SIG-M5 treated with dmso at 0.1 percent for 504 hours (cell line): ENCODE data around the gene SYTL5.
"Not testable (repeated sequence)": the region's sequence is repeated elsewhere in the genome, so short reads cannot be mapped to it uniquely, and the experiment has no call there.

ENCODE experiments used
- DNase-seq: peaks from one replicate; lab custom pipeline; 2025; ENCODE audit not compliant: unreplicated experiment; lab: John Stamatoyannopoulos, UW

Gene SYTL5

GRCh38 chrX:38006291-38006690, at the start of gene SYTL5:
SYTL5 (plus strand) TSS chrX:38006553; CDS start chrX:38033890, 27,337 bp downstream.
- peak; percentile 28 for DNase-seq

DNA sequence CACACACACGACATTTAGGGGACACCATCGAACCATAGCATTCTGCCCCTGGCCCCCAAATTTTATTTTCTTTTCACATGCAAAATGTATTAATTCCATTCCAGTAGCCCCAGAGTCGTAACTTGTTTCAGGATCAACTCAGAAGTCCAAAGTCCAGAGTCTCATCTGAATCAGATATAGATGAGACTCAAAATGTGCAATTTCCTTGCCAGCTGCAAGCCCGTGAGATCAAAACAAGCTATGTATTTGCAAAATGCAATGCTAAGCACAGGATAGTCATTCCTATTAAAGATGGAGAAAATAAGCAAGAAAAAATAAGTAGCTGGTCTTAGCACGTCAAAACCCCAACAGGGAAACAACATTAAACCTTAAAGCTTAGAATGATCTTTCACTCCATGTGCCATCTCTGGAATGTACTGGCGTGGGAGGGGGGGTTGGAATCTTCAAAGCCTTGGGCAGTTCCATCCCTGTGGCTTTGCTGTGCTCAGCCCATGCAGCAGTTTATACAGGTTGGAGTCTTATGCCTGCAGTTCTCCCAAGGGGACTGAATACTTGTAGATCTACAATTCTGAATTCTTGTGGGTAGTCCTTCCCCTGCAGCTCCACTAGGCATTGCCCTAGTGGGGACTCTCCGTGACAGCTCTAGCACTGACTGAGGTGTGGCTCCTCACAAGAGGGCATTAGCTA, 47.7 kb upstream of the SYTL5 start:
- no peak for DNase-seq

DNA sequence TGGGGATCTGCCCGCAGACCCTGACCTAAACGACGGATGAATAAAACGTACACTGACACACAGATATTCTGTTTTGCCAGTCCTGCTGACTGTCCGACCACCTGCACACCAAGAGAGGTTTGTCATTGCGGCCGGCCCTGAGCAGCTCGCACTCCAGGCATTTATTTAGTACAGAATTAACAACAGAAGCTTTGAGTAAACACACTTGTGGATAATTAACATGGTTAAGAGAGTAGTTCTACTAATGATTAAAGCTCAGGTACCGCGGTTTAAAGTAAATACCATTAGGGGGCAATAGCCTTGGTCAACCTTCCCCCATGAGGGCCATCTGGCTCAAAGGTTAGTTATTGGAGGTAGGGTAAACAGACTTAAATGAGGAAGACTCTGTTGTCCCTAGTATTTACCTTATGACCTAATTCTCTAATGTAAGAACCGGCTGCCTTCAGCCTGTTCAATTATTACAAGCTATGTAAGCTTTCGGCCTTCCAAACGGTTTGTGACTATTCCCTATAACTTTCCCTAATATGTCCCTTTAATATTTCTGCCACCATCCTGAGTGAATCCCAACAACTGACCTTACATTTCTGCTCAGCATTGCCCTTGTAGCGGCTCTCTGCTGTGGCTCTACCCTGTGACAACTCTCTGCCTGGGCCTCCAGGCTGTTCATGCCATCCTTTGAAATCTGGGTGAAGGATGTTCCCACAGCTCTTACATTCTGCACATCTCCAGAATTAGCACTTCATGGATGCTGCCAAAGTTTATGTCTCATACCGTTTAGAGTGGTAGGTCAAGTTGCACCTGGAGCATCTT, 46.9 kb upstream of the SYTL5 start:
- no peak for DNase-seq

DNA sequence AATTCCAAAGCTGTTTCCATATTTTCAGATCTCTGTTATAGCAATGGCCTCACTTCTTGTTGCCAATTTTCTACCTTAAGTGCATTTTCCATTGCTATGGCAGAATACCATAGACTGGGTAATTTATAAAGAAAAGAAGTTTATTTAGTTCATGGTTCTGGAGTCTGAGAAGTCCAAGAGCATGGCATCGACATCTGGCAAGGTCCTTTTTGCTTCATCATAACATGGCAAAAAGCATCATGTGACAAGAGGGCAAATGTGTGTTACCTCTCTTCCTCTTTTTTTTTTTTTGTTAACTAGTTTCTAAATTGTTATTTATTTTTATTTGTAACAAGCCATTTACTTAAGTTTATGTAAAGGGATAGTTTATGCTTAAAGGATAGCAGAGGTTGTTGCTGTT, 45.2 kb upstream of the SYTL5 start:
- no peak for DNase-seq

DNA sequence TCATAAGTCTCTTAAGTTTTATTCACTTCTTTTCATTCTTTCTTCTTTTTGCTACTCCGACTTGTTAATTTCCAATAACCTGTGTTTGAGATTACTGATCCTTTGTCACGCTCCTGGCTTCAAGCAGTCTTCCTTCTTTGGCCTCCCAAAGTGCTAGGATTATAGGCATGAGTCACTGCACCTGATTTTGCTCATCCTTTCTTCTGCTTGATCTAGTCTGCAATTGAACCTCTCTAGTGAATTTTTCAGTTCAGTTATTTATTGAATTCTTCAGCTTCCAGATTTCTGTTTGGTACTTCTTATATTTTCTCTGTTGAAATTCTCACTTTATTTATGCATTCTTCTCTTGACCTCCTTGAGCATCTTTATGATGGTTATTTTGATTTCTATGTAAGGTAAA, 38.6 kb upstream of the SYTL5 start:
- no peak for DNase-seq

DNA sequence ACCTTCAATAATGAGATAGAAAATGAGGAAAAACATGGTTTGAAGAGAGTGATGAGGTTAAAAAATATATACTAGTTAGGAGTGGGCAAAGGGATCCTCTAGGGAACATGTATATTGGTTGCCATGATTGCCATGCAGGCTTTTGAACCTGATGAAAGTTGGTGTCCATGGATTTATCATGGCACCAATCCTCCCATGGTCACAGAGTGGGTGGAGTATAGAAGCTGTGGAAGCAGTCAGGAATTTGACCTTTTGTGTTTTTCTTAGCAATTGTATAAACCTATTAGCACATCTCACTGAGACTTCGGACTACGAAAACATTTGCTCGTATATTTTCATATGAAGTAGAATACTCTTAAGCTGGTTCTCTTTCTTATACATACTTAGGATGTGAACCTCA, 30.9 kb upstream of the SYTL5 start:
- DNase-seq, result no peak

DNA sequence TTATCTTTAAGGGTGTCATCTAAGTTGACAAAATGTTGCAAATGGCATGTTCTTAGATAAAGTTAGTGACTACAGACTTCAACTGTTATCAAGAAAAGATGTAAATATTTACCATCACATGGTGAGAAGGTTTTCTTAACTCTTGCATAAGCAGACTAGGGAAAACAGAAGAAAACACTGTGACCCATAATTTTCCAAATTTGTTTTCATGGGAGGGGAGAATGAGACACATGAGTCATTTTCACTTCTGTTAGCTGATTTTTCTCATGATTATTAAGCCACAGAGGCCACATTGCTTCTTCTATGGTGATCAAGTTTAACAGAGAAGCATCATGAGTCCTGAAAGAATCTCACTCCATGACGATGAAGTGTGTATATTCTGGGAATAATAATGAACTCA, 30.2 kb upstream of the SYTL5 start:
- no peak for DNase-seq

- DNase-seq, result no peak
These were observed 21.5 kb upstream of the SYTL5 start for GRCh38 chrX:37984880-37985279.

DNA sequence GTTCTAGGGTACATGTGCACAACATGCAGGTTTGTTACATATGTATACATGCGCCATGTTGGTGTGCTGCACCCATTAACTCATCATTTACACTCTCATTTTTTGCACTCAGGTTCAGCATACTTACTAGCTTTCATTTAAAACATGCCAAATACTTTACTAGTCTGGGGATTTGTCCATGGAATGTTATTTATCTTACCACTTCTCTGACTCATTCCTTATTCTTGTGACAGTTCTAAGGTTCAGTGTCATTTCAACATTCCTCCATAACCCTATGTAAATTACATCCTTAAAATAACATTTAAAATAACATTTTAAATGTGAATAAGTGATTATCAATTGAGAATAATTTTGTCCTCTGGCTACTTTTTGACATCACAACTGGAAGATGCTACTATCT, 19.5 kb upstream of the SYTL5 start:
- no peak for DNase-seq

- DNase-seq, result no peak
These were observed 17.0 kb upstream of the SYTL5 start for GRCh38 chrX:37989304-37989703.

DNA sequence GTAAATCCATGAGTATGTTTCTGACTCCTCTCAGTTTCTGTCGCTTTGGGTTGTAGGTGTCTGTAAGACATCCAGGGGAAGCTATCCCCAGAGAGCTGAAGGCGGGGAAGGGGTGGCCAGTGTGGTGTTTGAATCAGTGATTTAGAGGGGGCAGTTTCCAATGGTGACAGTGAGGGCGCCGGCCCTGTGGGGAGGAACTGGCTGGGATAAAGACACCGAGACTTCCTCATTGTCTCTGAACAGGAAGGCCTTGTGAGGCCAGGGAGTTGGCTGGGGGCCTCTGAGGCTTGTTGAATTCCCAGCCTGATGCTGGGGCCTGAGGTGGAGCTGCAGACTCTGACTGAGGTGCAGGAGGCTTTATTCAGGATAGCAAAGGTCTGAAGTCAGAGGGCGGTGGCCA, 15.1 kb upstream of the SYTL5 start:
- not testable (repeated sequence) for DNase-seq

GRCh38 chrX:37993176-37993575, 13.2 kb upstream of the SYTL5 start:
- DNase-seq, result no peak

DNA sequence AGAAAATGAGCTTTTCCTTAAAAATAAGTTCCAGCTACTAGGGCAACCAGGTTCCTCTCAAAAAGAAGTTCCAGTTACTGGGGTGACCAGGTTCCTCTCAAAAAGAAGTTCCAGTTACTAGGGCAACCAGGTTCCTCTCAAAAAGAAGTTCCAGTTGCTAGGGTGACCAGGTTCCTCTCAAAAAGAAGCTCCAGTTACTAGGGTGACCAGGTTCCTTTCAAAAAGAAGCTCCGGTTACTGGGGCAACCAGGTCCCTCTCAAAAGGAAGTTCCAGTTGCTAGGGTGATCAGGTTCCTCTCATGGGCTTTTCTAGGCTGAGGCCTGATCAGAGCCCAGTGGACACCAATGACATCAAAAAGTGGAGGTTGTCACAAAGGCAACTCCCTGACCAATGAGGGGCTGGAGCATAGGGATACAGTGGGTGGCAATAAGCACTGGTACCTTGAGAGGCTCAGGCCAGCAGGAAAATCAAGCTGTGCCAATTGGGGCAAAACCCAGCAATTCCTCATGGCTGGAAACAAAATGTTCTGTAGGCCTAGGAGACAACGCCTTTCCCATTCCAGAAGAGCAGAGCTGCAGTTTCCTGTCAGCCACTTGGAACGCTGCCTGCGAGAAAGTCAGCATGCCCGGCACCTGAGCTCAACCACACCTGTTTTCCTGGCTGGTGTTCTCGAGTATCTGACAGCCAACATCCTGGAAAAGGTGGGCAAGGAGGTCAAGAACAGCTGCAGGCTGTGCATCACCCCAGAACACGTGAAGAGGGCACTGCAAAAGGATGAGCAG, 12.3 kb upstream of the SYTL5 start:
- DNase-seq, result peak; percentile 50

DNA sequence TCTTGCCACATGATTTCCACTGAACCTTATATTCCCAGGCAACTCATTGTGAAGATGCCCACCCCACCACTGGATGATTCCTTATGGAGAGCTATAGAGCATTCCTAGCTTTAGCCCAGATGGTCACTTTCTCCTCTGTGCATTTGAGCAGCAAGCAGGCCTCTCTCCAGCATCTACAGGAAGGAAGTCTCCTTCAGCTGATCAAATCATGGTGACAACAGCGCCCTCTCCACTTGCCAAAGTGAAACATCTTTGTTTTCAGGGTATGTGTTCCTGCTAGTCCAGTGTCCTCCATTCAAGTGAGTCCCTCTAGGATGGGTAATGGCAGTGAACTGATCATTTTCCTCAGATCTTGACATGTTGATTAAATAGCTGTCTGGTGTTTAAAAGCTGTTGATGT, 10.9 kb upstream of the SYTL5 start:
- DNase-seq, result no peak

DNA sequence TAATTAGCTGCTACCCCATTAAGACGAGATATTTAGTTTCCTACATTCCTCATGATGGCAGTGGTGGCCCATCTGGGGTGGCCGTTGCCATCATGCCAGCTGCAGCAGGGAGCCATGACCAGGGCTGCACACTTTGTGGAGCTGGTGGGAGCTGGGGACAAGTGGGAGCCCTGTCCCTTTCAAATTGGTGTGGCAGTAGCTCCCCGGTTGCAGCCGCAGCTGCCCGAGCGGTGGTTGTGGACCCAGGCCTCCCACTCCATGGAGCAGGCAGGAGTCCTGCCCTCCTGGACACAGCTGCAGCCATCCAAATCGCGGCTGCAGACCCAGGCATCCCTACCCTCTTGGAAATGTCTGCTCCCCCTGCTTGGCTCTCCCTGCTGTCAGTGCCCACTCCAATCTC, 9.3 kb upstream of the SYTL5 start:
- DNase-seq, result no peak

DNA sequence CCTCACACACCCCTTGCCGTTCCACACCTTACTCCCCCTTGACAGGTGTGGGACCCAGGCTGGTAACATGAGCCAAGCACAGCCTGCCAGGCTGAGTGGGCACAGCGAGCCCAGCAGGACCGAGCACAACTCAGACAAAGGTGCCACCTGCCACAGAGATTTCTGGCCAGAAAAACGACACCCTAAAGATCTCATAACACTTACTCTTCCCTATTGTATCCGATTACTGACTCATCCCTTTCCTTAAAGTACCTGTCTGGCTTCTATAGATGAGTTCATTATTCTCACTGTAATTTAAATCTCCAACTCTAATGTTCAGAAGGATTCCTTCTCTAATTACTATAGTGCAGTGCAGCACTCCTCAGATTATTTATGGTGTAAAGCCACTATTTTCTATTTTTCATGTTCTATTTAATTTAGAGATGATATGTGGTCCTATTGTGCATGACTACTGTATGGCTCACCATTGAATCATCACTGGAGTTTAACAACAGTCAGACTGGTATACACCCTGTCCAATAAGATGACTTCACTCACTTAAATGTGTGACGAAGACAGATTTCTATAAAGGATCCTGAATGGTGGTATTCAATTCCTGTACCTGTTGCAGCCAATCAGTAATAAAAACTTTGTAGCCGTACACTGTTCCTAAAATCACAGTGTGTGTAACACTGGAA, 7.6 kb upstream of the SYTL5 start:
- no peak for DNase-seq

GRCh38 chrX:38000706-38001105, 5.6 kb upstream of the SYTL5 start:
- no peak for DNase-seq

- DNase-seq, result no peak
These were observed 2.3 kb upstream of the SYTL5 start for GRCh38 chrX:38004046-38004445.

- no peak for DNase-seq
These were observed 425 bp downstream of the SYTL5 start for GRCh38 chrX:38006778-38007177.

DNA sequence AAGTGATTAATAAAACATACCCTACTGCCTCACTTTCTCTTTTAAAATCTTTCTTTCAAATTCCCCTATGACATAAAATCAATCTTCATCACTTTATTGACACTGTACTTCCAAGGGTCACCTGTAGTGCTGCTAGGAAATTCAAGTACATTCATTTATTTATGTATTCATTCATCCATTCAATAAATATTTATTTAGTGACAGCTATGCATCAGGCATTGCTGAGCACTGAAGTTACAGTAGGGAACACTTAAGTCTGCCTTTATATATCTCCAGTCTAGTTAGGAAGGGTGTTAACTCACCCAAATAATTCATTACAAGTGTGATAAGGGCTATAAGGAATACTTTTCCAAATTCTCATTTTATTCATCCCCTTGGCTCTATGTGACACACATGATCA, 2.3 kb downstream of the SYTL5 start:
- peak; percentile 5 for DNase-seq

GRCh38 chrX:38009641-38010040, 3.3 kb downstream of the SYTL5 start:
- no peak for DNase-seq
